SU-DHL-6 (cell line): Measurements from ENCODE around the gene EMP3.

Experiments
- CTCF ChIP-seq: fragments of 200-600 bp; sonication (generic); IDR thresholded peaks from one replicate; pipeline ENCODE4 v1.5.1; 2017; ENCODE audit warnings: antibody characterized with exemption, mild to moderate bottlenecking, low read length, moderate library complexity; ENCODE audit not compliant: insufficient read depth, poor library complexity, severe bottlenecking
- EZH2phosphoT487 ChIP-seq: fragments of 200-600 bp; sonication (generic), shearing (Covaris generic); conservative IDR thresholded peaks from 2 replicates; pipeline ENCODE4 v1.6.1; 2018; ENCODE audit warnings: mild to moderate bottlenecking, antibody characterized with exemption, low read length, moderate library complexity, mixed read lengths

- no peak for TF ChIP-seq CTCF
- no peak for TF ChIP-seq EZH2phosphoT487
These were observed 28.3 kb downstream of the EMP3 start for GRCh38 chr19:48353677-48354076.
